MCF 10A (cell line): ENCODE data around the gene FNDC11. TPM values are rescaled to one million over a fixed set of nuclear protein-coding genes. Genes with fewer than 3 reads are reported as not detected.
"Not testable (repeated sequence)": the region's sequence is repeated elsewhere in the genome, so short reads cannot be mapped to it uniquely, and the experiment has no call there.

Experiments
- BruUV-seq: library from RNA; stranded (reverse); fragments of 400-500 nt; replicated peaks from 2 replicates; lab custom pipeline; 2021; lab: Mats Ljungman, UMichigan
- CTCF ChIA-PET: fragments of 300-600 bp; sonication (Branson Sonifier 250); formaldehyde crosslinking; extraction: SDS; loops from one replicate; lab custom pipeline; 2021; ENCODE audit warnings: antibody characterized with exemption, inconsistent platforms; lab: Yijun Ruan, JAX
- POLR2A ChIA-PET: fragments of 300-600, 350-650 bp; sonication (Branson Sonifier 250); formaldehyde crosslinking; extraction: SDS; loops from one replicate; lab custom pipeline; 2020; ENCODE audit warnings: antibody characterized with exemption, inconsistent platforms; lab: Yijun Ruan, JAX
- DNase-seq: peaks from one replicate; pipeline ENCODE4 v3.0.0-alpha.2; 2018; ENCODE audit not compliant: unreplicated experiment
- H3K27ac Mint-ChIP-seq: one replicate; pipeline ENCODE4 v1.8.0; 2022; ENCODE audit warnings: mild to moderate bottlenecking, low read depth, mixed read lengths; ENCODE audit not compliant: unreplicated experiment
- H3K27me3 Mint-ChIP-seq: one replicate; pipeline ENCODE4 v1.8.0; 2022; ENCODE audit warnings: mixed read lengths; ENCODE audit not compliant: insufficient read depth, unreplicated experiment
- H3K36me3 Mint-ChIP-seq: one replicate; pipeline ENCODE4 v1.8.0; 2022; ENCODE audit warnings: mild to moderate bottlenecking, moderate library complexity, mixed read lengths; ENCODE audit not compliant: insufficient read depth, unreplicated experiment
- H3K4me1 Mint-ChIP-seq: one replicate; pipeline ENCODE4 v1.8.0; 2022; ENCODE audit warnings: mixed read lengths; ENCODE audit not compliant: insufficient read depth, unreplicated experiment
- H3K4me3 Mint-ChIP-seq: one replicate; pipeline ENCODE4 v1.8.0; 2022; ENCODE audit warnings: mild to moderate bottlenecking, moderate library complexity, mixed read lengths; ENCODE audit not compliant: unreplicated experiment
- H3K9me3 Mint-ChIP-seq: one replicate; pipeline ENCODE4 v1.8.0; 2022; ENCODE audit warnings: mixed read lengths; ENCODE audit not compliant: unreplicated experiment
- intact Hi-C: fragments of 100-400 bp; cut with micrococcal nuclease; formaldehyde crosslinking; loops from 2 replicates; pipeline ENCODE4 v1.14.1; 2022
- total RNA-seq: library from RNA; stranded (reverse); gene quantifications from 2 replicates; pipeline ENCODE4 v1.2.3, GENCODE V29; 2022
- TF ChIP-seq, protein P1 (sequence below): fragments of 200-600 bp; IDR thresholded peaks from one replicate; pipeline ENCODE4 v1.8.0; 2022; ENCODE audit warnings: antibody characterized with exemption, mild to moderate bottlenecking; ENCODE audit not compliant: unreplicated experiment

FNDC11 gene
- total RNA-seq, 1 experiment from 2014 or later = 2.4 TPM

GRCh38 chr20:63598479-63599395 is 44.8 kb downstream of the FNDC11 start:
- DNase-seq = no peak
- CTCF ChIA-PET = no interaction called here
- no TSS peak for BruUV-seq
- POLR2A ChIA-PET = interaction anchor here (0.8 to 1.7 kb wide), 4 partner anchors 11 to 266 kb away, joined by 3 to 5 read pairs (median 4); partner anchors contain the start of genes GMEB2 and TPD52L2
- H3K4me1 Mint-ChIP-seq = no peaks in the 10 kb centered on the region
- peak overlapping the region; percentile 46 for H3K27ac Mint-ChIP-seq
- H3K36me3 Mint-ChIP-seq = peaks cover 42% of the 10 kb centered on the region
- intact Hi-C loops = no loop called here
- no peaks in the 10 kb centered on the region for H3K9me3 Mint-ChIP-seq
- no peaks in the 10 kb centered on the region for H3K27me3 Mint-ChIP-seq
- H3K4me3 Mint-ChIP-seq = no peak overlapping the region
- TF ChIP-seq, protein P1, sequence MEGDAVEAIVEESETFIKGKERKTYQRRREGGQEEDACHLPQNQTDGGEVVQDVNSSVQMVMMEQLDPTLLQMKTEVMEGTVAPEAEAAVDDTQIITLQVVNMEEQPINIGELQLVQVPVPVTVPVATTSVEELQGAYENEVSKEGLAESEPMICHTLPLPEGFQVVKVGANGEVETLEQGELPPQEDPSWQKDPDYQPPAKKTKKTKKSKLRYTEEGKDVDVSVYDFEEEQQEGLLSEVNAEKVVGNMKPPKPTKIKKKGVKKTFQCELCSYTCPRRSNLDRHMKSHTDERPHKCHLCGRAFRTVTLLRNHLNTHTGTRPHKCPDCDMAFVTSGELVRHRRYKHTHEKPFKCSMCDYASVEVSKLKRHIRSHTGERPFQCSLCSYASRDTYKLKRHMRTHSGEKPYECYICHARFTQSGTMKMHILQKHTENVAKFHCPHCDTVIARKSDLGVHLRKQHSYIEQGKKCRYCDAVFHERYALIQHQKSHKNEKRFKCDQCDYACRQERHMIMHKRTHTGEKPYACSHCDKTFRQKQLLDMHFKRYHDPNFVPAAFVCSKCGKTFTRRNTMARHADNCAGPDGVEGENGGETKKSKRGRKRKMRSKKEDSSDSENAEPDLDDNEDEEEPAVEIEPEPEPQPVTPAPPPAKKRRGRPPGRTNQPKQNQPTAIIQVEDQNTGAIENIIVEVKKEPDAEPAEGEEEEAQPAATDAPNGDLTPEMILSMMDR = no peak

DNA sequence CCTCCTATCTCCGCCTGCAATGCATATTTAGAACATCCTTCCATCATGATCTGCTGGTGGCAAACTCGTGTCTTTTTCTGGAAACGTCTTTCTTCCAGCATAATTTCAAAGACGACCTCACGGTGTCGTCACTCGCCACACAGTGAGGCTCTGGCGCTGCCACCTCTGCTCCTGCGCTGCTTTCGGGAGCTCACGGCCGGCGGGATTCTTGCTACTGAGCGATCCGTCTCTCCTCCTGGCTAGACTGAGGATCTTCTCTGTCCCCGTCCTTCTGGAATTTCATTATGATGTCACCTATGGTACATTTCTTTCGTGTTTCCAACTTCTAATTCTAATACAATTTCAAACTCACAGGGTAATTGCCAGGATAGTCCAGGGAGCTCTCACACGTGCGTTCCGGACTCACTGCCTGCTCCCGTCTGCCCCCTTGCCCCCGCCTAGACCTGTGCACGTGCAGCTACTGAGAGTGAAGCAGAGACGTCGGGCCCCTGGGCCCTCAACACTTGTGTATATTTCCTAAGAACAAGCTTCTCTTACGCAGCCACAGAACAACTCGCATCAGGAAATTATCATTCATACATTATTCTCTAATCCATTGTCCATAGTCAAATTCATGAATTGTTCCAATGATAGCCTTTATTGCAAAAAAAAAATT is 45.6 kb downstream of the FNDC11 start:
- ChIA-PET POLR2A (interaction anchor here (1.2 to 1.7 kb wide), 3 partner anchors 12 to 266 kb away, joined by 3 to 5 read pairs (median 4); partner anchors contain the start of genes GMEB2 and TPD52L2), CTCF (interaction anchor here (0.9 to 1.4 kb wide), 2 partner anchors 62 to 521 kb away, joined by 3 to 4 read pairs; partner anchors contain the start of gene PTK6)
- no peak overlapping the region for H3K27ac Mint-ChIP-seq
- H3K36me3 Mint-ChIP-seq = peaks cover 43% of the 10 kb centered on the region
- BruUV-seq = no TSS peak
- no peak overlapping the region for H3K4me3 Mint-ChIP-seq
- H3K4me1 Mint-ChIP-seq = no peaks in the 10 kb centered on the region
- TF ChIP-seq, protein P1 = no peak
- no peak for DNase-seq
- intact Hi-C loops = no loop called here
- H3K27me3 Mint-ChIP-seq = no peaks in the 10 kb centered on the region
- H3K9me3 Mint-ChIP-seq = no peaks in the 10 kb centered on the region

GRCh38 chr20:63601679-63602078 is 47.7 kb downstream of the FNDC11 start:
- H3K9me3 Mint-ChIP-seq, BruUV-seq, H3K27me3 Mint-ChIP-seq, H3K4me1 Mint-ChIP-seq, DNase-seq, intact Hi-C loops, H3K27ac Mint-ChIP-seq, POLR2A ChIA-PET, H3K4me3 Mint-ChIP-seq: not testable (repeated sequence)
- peaks cover 50% of the 10 kb centered on the region for H3K36me3 Mint-ChIP-seq
- CTCF ChIA-PET = interaction anchor here (1.1 kb wide), 1 partner anchor 390 kb away, joined by 4 read pairs; no protein-coding TSS in a partner anchor

GRCh38 chr20:63602321-63602720 is 48.4 kb downstream of the FNDC11 start:
- ChIA-PET POLR2A (no interaction called here), CTCF (interaction anchor here (1.1 kb wide), 1 partner anchor 389 kb away, joined by 4 read pairs; no protein-coding TSS in a partner anchor)
- Mint-ChIP-seq H3K4me3 (no peak overlapping the region), H3K9me3 (no peaks in the 10 kb centered on the region), H3K36me3 (peaks cover 50% of the 10 kb centered on the region), H3K27ac (no peak overlapping the region), H3K27me3 (no peaks in the 10 kb centered on the region), H3K4me1 (no peaks in the 10 kb centered on the region)
- no peak for DNase-seq
- TF ChIP-seq, protein P1 = no peak
- no TSS peak for BruUV-seq
- intact Hi-C loops = no loop called here

Other genes with a start within 250 kb of the FNDC11 start
- gene CHRNA4, start 192.8 kb upstream of the FNDC11 start, total RNA-seq = not detected in 2 replicates
- gene KCNQ2, start 81.5 kb upstream of the FNDC11 start, total RNA-seq = not detected in 2 replicates
- 3.3 and 9.9 TPM in 2 replicates for gene EEF1A2, start 55.1 kb upstream of the FNDC11 start, total RNA-seq
- gene PPDPF, start 33.4 kb upstream of the FNDC11 start, total RNA-seq = 315 and 355 TPM in 2 replicates
- 3.8 and 4.4 TPM in 2 replicates for gene PTK6, start 16.8 kb upstream of the FNDC11 start, total RNA-seq
- gene SRMS, start 6.4 kb upstream of the FNDC11 start, total RNA-seq = 0.81 and 1.4 TPM in 2 replicates
- 18.1 and 24.7 TPM in 2 replicates for gene HELZ2, start 20.1 kb downstream of the FNDC11 start, total RNA-seq
- 14.9 and 19.6 TPM in 2 replicates for gene GMEB2, start 72.9 kb downstream of the FNDC11 start, total RNA-seq
- 1.7 and 5.3 TPM in 2 replicates for gene STMN3, start 99.3 kb downstream of the FNDC11 start, total RNA-seq
- 27.9 and 39.2 TPM in 2 replicates for gene RTEL1, start 104.2 kb downstream of the FNDC11 start, total RNA-seq
- gene TNFRSF6B, start 142.5 kb downstream of the FNDC11 start, total RNA-seq = 12.3 and 24.4 TPM in 2 replicates
- 60.1 and 65.4 TPM in 2 replicates for gene ARFRP1, start 153.8 kb downstream of the FNDC11 start, total RNA-seq
- gene ZGPAT, start 153.9 kb downstream of the FNDC11 start, total RNA-seq = 19.5 and 22.2 TPM in 2 replicates
- gene LIME1, start 182.5 kb downstream of the FNDC11 start, total RNA-seq = 10.1 and 16.0 TPM in 2 replicates
- 85.0 and 105 TPM in 2 replicates for gene SLC2A4RG, start 185.6 kb downstream of the FNDC11 start, total RNA-seq